Measurements from ENCODE around the gene MAP6.

Gene MAP6

GRCh38 chr11:75627906-75628668 is 40.8 kb downstream of the MAP6 start:
- DNase-seq: no peak

DNA sequence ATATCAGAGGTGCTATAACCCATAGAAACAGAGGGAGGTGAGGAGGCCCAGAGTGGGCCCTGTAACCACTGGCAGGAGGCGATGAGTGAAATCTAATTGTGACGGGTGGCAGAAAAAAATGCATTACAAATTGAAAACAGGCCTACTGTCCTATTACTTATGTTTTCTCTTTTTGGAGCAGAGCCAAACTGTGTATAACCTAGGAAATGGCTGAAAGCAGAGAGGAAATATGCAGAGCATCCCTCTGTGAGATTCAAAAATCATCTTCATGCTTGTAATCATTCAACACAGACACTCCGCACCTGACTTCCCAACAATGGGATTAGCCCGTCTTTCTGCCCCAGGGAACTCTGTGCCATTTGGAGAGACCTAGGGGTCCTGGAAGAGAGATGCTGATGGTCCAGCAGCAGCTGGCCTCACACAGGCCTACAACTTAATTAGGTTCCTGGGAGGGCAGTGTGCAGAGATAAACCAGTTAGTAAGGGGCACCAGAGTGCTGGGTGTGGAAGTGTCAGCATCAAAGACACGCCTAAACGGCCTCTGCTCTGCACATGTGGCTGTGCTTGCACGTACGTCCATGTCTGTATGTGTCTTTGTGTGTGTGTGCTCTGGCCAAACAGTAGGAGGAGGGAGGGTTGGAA is 41.8 kb downstream of the MAP6 start:
- no peak for DNase-seq

GRCh38 chr11:75625991-75626888 is 42.6 kb downstream of the MAP6 start:
- DNase-seq: no peak

- no peak for DNase-seq
Observed at GRCh38 chr11:75625021-75625420, 43.8 kb downstream of the MAP6 start.

GRCh38 chr11:75616281-75616680 is 52.6 kb downstream of the MAP6 start:
- DNase-seq: no peak

- no peak for DNase-seq
Observed at GRCh38 chr11:75615751-75616150, 53.1 kb downstream of the MAP6 start.

GRCh38 chr11:75611823-75612222 is 57.0 kb downstream of the MAP6 start:
- DNase-seq: no peak

DNA sequence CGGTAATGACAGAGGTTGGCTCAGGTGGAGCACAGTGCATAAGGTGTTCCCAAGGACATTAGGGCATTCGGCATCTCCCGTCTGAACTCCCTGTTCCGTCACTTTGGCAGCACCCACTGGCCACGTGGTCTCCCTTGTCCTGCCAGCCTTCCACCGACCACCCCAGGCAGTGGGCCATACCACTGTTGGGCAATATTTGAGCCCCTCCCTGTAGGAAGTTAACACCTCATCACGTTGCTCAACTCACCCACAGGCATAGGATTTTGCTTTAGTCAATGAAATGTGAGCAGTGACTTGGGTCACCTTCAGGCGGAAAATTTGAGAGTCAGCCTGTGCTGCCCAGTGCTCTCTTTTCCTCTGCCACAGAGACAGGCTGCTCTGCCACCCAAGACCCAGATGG is 62.7 kb downstream of the MAP6 start:
- DNase-seq: no peak

DNA sequence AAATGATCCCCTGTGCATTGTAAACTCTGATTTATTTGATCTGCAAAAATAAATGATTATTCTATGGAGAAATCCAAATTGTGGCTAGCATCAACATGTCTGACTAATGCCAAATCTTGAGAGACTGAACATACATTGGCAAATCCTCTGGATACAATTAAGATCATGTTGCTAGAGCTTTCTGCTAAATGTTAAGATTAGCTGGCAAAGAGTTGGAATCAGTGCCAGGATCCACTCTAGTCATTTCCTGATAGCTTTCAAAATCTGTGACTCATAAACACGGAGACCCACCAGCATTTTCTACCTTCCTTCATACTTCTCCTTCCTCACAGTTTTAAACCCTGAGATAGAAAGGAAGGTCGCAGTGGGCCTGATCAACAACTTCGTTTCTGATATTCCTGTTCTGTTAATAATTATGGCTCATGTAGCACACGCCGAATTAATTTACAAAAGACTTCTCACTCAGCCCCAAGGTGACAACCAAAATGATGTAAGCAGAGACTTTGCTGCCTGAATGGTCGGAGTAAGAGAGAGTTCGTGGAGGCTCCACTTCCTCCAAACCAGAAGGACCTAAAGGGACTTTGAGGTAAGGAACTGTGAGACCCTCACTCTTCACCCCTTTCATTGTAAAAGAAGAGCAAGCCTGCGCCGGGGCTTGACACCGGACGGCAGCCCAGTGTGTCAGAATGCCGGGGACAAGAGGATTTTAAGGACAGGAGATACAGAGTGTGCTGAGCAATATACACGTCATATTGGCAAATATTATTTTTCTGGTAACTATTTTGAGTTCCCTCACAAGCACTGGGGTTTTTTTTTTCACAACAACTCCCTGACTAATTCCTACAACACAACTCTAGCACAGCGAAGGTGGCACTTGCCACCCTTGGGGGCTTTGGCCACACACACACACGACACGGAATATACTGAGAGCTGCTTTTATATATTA is 64.8 kb downstream of the MAP6 start:
- no peak for DNase-seq

- no peak for DNase-seq
Observed at GRCh38 chr11:75602951-75603350, 65.9 kb downstream of the MAP6 start.

- DNase-seq: no peak
Observed at GRCh38 chr11:75601494-75601893, 67.3 kb downstream of the MAP6 start.

DNA sequence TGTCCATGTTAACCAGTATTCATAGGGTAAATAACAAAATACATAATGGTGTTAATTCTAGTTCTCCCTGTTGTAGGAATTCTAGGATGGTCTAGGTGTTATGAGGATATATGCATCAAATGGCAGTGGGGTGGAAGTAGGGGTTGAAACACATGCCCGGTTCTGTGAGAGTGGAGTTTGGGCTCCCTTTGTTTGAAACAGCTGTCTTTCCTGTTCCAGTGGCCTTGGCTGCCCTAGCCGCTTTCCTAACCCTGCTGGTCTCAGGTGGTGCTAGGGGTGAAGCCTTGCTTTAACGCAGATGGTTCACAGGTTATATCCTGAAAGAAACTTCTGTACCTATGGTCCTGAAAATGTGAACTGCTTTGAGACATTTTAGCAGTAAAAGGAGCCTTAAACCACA is 68.5 kb downstream of the MAP6 start:
- DNase-seq: no peak

DNA sequence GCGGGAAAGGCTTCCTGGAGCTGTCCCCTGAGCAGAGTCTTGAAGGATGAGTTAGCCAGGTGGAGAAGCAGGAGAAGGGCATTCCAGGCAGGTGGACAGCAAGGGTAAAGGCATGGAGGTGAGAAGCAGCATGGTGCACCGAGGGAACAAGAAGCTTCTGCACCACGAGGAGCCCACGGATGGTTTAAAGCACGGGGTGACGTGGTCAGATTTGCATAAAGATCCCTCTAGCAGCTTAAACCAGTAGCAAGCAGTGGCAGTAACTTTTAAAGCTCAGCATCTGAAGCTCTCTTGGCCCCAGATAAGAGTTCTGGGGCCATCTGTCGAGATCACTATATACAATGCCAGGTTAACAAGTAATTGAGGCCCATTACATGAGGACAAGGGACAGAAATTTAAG is 69.9 kb downstream of the MAP6 start:
- DNase-seq: no peak

DNA sequence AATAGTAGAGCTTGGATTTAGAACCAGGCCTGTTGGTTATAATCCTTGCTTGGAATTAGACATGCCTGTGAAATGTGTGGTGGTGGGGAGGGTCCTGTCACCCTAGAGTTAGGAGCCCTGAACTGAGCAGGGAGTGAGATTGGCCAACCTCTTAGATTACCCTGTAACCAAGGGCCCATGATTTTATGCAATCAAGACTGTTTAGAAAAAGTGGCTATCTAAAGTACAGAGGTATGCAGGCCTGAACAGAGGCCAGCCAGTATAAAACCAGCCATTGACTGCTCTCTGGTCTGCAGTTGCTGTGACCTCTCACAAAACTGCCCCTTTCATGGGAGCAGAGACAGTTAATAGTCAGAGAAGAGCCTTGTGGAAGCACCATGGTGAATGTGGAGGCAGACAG is 70.6 kb downstream of the MAP6 start:
- no peak for DNase-seq

DNA sequence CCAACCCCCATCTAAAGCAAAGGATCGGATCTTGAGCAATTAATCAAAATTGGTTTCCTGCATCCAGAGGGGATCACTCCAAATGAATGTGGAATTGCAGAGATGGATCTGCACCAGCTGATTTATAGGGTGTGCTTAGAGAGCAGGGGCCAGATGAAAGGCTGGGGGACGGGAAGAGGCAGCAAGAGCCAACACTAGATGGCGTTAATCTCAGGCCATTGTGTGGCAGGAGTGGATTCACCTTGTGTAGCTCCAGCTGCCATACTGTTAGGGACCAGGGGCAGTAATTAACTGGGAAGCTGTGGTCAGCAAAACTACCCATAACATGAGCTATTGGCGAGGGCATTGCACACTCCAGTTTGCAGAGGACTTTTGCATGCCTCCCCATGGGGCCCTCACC is 71.2 kb downstream of the MAP6 start:
- no peak for DNase-seq

DNA sequence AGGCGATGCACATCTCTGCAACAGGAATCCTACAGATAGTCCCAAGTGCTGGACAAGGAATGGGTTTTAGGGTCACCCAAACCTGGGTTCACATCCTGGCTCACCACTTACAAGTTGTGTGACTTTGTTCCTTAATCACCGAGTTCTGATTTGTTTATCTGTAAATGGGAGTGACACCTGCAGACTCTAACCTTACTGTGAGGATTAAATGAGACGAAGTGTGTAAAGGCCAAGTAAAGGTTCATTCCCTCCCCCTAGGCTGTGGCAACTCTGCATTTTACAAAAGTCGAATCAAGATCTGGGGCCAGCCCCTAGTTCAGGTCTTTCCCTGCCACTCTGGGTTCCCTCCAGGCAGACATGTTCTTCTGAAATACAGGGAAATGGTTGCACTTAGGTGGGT is 71.9 kb downstream of the MAP6 start:
- no peak for DNase-seq

DNA sequence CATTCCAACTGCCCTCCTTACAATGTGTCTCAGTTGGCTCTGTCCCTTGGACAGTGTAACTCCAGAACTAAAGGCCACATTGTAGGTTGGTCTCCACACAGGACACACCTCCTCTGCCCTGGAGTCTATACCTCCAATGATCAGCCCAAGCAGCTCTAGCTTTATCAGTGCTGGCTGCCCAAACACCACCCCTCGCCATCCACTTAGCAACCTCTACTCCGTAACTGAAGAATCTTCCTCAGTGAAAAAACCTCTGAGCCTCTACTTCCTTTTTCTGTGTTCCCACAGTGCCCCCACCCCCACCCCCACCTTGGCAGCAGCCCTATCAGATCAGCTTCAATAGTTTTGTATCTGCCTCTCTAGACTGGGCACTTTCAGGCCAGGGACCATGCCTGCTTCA is 73.4 kb downstream of the MAP6 start:
- DNase-seq: no peak

DNA sequence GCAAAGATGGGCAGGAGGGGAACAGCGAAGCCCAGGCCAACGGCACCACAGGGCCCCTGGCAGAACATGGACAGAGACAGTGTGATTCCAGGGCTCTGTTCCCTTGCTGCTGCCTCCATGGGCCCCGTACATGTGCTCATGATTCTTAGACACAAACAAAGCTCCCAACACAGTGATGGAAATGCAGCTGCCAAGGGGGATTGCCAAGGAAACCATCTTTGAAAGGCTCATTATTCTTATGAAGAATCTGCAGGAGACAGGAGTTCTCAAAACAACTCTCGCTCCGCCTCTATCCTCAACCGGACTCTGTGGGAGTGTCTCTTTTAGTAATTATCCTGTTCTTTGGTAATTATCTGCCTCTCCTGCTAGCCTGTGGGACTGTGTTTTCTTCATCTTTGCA is 74.6 kb downstream of the MAP6 start:
- no peak for DNase-seq

DNA sequence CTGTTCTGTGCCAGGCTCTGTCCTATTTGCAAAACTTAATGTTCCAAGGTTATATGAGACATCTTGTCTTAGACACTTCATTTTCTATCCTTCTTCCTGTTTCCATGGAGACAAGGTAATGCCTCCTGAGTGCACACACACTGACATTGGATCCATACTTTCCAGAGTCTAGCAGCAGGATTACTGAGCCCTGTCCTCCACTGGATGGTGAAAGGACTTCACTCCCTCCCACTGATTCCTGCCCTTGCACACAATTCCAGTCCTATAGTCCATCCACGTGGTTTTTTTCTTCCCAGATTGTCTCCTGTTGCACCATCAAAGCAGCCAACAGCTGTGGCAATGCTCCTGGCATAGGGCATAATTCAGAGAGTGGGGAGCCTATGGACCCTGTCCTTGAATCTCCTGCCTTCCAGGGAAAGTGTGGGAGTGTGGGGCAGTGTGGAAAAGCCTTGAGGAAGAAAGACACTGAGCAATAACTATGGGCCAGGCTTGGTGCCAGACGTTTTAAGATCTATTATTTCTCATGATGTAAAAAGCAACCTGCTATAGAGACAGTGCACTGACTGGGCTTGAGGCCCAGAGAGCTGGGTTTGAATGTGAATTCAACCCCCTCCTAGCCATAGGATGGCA is 75.4 kb downstream of the MAP6 start:
- DNase-seq: no peak

GRCh38 chr11:75592715-75593114 is 76.1 kb downstream of the MAP6 start:
- DNase-seq: no peak

GRCh38 chr11:75591966-75592365 is 76.9 kb downstream of the MAP6 start:
- no peak for DNase-seq

DNA sequence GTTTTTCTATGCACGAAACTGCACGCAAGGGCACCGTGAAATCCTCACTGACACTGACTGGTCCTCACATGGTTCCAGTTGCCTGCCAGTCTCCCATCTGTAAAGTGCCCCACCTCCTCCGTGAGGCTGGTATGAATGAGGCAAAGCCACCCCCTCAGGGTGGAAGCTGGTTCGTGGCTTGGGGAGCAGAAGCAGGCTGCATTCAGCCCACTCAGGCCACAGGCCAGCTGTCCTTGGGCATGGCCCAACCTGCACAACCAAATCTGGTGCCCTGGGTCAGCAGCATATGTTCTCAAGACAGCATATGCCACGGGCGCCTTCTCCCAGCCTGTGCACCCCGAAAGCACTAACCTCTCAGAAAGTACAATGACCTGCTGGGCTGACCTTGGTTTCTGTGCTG is 77.5 kb downstream of the MAP6 start:
- DNase-seq: no peak
